ENCODE measurements around the gene PKN2.

DNA sequence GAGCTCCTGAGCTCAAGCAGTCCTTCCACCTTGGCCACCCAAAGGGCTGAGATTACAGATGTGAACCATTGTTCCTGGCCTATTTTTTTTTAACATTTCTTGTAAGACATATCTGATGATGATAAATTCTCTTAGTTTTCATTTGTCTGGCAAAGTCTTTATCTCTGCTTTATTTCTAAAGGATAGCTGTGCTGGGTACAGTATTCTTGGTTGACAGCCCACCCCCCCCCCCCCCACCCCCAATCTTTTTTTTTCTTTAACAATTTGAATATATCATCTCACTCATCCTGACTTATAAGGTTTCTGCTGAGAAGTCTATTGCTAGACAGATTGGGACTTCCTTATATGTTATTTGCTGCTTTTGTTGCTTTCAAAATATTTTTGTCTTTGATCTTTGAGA lies 51.3 kb downstream of the PKN2 start:
- TF ChIP-seq ZNF239 (CRISPR knock-in tag; IDR thresholded peaks at IDR 0.05) (no peak), HDGF (IDR thresholded peaks at IDR 0.05) (no peak), BCOR (IDR thresholded peaks at IDR 0.05) (no peak), ZBTB8A (IDR thresholded peaks at IDR 0.05; ENCODE audit: partially characterized antibody) (no peak), JUNB (CRISPR knock-in tag; conservative IDR thresholded peaks at IDR 0.05) (no peak), BRCA1 (IDR thresholded peaks at IDR 0.05) (no peak), BRCA1 (CRISPR knock-in tag; IDR thresholded peaks at IDR 0.05) (no peak)
- TF ChIP-seq, protein P1, sequence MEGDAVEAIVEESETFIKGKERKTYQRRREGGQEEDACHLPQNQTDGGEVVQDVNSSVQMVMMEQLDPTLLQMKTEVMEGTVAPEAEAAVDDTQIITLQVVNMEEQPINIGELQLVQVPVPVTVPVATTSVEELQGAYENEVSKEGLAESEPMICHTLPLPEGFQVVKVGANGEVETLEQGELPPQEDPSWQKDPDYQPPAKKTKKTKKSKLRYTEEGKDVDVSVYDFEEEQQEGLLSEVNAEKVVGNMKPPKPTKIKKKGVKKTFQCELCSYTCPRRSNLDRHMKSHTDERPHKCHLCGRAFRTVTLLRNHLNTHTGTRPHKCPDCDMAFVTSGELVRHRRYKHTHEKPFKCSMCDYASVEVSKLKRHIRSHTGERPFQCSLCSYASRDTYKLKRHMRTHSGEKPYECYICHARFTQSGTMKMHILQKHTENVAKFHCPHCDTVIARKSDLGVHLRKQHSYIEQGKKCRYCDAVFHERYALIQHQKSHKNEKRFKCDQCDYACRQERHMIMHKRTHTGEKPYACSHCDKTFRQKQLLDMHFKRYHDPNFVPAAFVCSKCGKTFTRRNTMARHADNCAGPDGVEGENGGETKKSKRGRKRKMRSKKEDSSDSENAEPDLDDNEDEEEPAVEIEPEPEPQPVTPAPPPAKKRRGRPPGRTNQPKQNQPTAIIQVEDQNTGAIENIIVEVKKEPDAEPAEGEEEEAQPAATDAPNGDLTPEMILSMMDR (IDR thresholded peaks at IDR 0.05 in 2 of 3, conservative IDR thresholded peaks at IDR 0.05 in 1 of 3; ENCODE audit: insufficient read depth in 2 of 3, low read depth in 1 of 3, low read length in 3 of 3): no peak
- TF ChIP-seq, protein P2, sequence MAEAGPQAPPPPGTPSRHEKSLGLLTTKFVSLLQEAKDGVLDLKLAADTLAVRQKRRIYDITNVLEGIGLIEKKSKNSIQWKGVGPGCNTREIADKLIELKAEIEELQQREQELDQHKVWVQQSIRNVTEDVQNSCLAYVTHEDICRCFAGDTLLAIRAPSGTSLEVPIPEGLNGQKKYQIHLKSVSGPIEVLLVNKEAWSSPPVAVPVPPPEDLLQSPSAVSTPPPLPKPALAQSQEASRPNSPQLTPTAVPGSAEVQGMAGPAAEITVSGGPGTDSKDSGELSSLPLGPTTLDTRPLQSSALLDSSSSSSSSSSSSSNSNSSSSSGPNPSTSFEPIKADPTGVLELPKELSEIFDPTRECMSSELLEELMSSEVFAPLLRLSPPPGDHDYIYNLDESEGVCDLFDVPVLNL (CRISPR knock-in tag; IDR thresholded peaks at IDR 0.05; ENCODE audit: low read depth): no peak
- TF ChIP-seq, protein P3, sequence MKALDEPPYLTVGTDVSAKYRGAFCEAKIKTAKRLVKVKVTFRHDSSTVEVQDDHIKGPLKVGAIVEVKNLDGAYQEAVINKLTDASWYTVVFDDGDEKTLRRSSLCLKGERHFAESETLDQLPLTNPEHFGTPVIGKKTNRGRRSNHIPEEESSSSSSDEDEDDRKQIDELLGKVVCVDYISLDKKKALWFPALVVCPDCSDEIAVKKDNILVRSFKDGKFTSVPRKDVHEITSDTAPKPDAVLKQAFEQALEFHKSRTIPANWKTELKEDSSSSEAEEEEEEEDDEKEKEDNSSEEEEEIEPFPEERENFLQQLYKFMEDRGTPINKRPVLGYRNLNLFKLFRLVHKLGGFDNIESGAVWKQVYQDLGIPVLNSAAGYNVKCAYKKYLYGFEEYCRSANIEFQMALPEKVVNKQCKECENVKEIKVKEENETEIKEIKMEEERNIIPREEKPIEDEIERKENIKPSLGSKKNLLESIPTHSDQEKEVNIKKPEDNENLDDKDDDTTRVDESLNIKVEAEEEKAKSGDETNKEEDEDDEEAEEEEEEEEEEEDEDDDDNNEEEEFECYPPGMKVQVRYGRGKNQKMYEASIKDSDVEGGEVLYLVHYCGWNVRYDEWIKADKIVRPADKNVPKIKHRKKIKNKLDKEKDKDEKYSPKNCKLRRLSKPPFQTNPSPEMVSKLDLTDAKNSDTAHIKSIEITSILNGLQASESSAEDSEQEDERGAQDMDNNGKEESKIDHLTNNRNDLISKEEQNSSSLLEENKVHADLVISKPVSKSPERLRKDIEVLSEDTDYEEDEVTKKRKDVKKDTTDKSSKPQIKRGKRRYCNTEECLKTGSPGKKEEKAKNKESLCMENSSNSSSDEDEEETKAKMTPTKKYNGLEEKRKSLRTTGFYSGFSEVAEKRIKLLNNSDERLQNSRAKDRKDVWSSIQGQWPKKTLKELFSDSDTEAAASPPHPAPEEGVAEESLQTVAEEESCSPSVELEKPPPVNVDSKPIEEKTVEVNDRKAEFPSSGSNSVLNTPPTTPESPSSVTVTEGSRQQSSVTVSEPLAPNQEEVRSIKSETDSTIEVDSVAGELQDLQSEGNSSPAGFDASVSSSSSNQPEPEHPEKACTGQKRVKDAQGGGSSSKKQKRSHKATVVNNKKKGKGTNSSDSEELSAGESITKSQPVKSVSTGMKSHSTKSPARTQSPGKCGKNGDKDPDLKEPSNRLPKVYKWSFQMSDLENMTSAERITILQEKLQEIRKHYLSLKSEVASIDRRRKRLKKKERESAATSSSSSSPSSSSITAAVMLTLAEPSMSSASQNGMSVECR (CRISPR knock-in tag; IDR thresholded peaks at IDR 0.05): no peak

Measured in K562 (cell line).